Measurements from ENCODE around the gene GUK1.

GUK1 gene, protein sequence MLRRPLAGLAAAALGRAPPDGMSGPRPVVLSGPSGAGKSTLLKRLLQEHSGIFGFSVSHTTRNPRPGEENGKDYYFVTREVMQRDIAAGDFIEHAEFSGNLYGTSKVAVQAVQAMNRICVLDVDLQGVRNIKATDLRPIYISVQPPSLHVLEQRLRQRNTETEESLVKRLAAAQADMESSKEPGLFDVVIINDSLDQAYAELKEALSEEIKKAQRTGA

DNA sequence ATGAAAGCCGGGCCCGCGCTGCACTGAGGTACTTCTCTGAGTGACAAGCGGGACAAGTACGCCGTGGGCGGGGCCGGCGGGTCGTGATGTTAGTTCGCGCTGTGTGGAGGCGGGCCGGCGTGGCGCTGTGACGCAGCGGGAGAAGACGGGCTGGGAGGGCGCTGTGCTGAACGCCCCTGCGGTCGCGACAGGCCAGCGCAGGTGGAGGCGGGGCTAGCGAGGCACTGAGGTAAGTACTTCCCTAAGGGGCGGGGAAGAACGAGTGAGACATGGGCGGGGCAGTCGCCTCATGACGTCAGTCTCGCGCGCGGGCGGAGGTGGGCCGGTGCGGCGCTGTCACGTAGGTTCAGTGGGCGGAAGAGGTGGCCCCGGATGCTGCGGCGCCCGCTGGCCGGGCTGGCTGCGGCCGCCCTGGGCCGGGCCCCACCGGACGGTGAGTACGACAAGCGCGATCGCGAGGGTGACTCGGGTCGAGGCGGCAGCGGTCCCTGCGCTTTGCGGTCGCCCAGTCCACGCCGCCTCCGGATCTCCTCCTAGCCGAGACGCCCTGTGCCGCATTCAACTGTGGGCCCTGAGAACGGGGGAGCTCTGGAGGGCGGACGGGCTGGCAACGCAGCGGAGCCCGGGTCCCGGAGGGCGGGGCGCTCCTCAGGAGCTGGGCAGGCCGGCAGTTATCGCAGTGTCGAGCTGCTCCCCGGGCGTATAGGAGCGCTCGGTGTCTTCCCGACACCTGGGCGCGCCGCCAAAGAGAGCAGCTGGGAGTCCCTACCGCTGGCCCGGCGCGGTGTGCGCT, at the start of gene GUK1:
GUK1 (plus strand) TSS at position 349 of the 793 bp plus-strand sequence; CDS start at position 373, 24 bp downstream.
- H3K4me3 ChIP-seq (ENCODE audit: low read depth, low read length): peak within 1 kb of the TSS; percentile 92
- TF ChIP-seq, protein P1, sequence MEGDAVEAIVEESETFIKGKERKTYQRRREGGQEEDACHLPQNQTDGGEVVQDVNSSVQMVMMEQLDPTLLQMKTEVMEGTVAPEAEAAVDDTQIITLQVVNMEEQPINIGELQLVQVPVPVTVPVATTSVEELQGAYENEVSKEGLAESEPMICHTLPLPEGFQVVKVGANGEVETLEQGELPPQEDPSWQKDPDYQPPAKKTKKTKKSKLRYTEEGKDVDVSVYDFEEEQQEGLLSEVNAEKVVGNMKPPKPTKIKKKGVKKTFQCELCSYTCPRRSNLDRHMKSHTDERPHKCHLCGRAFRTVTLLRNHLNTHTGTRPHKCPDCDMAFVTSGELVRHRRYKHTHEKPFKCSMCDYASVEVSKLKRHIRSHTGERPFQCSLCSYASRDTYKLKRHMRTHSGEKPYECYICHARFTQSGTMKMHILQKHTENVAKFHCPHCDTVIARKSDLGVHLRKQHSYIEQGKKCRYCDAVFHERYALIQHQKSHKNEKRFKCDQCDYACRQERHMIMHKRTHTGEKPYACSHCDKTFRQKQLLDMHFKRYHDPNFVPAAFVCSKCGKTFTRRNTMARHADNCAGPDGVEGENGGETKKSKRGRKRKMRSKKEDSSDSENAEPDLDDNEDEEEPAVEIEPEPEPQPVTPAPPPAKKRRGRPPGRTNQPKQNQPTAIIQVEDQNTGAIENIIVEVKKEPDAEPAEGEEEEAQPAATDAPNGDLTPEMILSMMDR (IDR thresholded peaks at IDR 0.05; ENCODE audit: insufficient read depth, low read depth, low read length, missing control alignments): peak; percentile 11
- DNase-seq (ENCODE audit: low read depth): peak; percentile 100

DNA sequence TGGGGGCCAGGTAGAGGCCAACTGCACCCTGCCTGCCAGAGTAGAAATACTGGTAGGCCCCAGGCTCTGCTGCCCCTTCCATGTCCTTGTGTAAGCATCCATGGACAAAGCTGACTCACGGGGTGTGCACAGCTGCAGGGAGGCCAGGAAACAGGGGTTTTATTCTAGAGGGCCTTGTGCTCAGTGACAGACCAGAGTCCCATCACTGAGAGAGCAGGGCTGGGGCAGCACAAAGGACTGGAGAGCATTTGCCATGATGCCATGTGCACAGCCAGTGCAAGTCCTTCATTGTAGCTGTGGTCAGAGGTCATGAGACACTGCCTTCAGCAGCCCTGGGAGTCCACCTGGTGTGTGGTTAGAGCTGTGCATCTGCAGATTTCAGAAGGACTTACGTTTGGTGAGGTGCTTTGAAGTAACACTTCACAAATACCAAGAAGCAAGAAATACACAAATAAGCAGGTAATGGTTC, 49.4 kb upstream of the GUK1 start:
- no peak overlapping the region for H3K4me3 ChIP-seq (ENCODE audit: low read depth, low read length)
- no peak for DNase-seq (ENCODE audit: low read depth)

DNA sequence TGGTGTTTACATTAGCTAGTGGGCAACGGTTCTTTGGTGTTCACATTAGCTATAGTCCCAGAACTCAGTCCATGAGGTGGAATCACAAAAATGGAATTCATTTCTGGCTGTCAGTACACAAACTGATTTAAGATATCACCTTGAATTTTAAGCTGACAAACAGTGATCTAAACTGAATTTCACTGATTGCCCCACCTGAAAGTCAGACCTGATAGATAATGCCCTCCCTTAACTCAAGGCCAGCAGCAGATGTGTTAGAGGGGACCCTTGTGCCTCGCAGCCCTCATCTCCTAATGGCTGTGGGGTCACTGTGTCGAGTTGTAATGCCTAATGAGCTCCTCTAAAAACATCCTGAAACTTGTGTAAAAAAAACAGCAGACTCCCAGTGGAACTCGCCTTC, 49.0 kb upstream of the GUK1 start:
- TF ChIP-seq, protein P1 (IDR thresholded peaks at IDR 0.05; ENCODE audit: insufficient read depth, low read depth, low read length, missing control alignments): no peak
- H3K4me3 ChIP-seq (ENCODE audit: low read depth, low read length): no peak overlapping the region

More for the DNA sequence above, 49.4 kb upstream of the GUK1 start:
- TF ChIP-seq, protein P1 (IDR thresholded peaks at IDR 0.05; ENCODE audit: insufficient read depth, low read depth, low read length, missing control alignments): no peak

DNA sequence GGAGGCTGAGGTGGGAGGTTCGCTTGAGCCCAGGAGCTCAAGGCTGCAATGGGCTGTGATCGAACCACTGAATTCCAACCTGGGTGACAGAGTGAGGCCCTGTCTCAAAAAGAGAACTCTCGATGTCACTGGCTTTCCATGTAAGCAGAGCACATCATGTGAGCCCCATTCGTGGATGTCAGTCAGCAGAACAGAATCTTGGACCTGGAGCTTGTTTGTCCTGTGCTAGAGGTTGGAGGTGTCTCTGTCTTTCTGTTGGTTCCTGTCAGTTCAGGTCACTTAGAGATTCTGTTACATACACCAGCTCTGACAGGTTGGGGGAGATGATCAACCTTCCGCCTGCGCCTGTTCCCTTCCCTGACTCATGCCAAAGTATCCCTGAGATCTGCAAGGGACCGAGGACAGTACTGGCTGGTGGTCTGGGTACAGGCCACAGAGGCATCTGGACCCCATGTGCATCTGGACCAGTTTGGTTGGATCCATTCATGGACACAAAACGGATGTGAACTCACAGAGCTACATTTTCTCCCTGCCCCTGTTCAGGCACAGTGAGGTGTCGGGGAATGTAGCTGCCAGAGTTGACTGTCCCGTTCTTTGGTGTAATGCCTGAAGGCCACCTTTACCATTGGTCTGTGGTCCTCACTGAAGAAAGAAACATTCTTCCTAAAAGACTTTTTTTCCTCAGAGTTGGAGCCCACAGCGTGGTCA, 47.6 kb upstream of the GUK1 start:
- TF ChIP-seq, protein P1 (IDR thresholded peaks at IDR 0.05; ENCODE audit: insufficient read depth, low read depth, low read length, missing control alignments): no peak

More for the DNA sequence above, 49.0 kb upstream of the GUK1 start:
- peak; percentile 0 for DNase-seq (ENCODE audit: low read depth)

DNA sequence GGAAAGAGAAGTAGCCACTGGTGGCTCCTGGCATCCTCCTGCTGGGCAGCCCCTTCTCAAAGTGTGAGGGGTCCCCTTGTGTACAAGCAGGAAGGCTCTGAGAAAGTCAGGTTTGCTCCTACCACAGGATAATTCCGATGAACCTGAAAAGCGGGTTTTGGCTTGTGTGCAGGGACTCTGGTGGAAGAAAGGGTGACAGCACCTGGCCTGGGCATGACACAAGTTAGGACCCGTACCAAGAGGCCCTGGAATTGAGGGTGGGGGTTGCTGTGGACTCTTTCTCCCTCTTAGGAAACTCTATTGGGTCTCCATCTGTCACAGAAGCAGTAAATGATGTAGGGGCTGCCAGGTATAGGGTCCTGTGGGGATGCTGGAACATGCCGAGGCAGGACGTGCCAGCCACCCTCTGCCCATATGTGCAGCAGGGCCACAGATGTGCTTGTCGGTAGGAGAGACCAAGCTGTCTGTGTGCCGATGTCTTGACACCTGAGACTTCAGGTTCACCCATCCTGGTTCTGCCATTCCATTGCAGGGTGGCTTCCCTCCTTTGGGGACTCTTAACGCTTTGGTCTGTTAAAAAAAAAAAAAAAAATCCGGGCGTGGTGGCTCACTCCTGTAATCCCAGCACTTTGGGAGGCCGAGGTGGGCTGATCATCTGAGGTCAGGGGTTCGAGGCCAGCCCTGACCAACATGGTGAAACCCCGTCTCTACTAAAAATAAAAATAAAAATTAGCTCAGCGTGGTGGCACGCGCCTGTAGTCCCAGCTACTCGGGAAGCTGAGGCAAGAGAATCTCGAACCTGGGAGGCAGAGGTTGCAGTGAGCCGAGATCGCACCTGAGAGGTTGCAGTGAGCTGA, 46.8 kb upstream of the GUK1 start:
- TF ChIP-seq, protein P1 (IDR thresholded peaks at IDR 0.05; ENCODE audit: insufficient read depth, low read depth, low read length, missing control alignments): no peak
- peak; percentile 1 for DNase-seq (ENCODE audit: low read depth)
- H3K4me3 ChIP-seq (ENCODE audit: low read depth, low read length): no peak overlapping the region

More for the DNA sequence above, 47.6 kb upstream of the GUK1 start:
- H3K4me3 ChIP-seq (ENCODE audit: low read depth, low read length): no peak overlapping the region
- peak; percentile 1 for DNase-seq (ENCODE audit: low read depth)

DNA sequence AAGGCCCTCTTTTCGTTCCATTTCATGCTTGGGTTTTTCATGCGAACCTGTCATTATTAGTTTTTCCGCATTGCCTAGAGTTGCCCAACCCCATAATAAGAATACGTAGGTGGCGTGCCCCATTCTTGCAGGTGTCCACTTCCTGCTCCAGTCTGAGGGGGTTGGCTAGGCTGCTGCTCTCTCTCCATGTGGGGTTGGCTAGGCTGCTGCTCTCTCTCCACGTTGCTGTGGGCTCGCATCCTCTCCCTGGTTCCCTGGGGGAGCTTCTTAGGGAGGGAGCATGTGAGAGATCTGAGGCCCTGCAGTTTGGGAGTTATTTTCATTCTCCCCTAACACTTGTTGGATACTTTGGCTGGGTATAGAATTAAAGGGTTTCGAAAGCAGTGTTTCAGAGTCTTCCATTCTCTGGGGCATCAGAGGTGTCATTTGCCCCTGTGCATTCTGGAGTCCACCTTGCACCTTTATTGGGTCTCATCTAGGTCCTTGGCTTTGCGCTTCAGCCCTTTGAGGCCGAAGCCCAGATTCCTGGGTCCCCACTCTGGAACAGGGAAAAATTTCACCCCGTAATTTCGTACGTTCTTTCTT, 45.6 kb upstream of the GUK1 start:
- peak; percentile 1 for DNase-seq (ENCODE audit: low read depth)
- TF ChIP-seq, protein P1 (IDR thresholded peaks at IDR 0.05; ENCODE audit: insufficient read depth, low read depth, low read length, missing control alignments): no peak
- H3K4me3 ChIP-seq (ENCODE audit: low read depth, low read length): no peak overlapping the region
